Measurements from ENCODE around the gene CSTA.

Gene CSTA

DNA sequence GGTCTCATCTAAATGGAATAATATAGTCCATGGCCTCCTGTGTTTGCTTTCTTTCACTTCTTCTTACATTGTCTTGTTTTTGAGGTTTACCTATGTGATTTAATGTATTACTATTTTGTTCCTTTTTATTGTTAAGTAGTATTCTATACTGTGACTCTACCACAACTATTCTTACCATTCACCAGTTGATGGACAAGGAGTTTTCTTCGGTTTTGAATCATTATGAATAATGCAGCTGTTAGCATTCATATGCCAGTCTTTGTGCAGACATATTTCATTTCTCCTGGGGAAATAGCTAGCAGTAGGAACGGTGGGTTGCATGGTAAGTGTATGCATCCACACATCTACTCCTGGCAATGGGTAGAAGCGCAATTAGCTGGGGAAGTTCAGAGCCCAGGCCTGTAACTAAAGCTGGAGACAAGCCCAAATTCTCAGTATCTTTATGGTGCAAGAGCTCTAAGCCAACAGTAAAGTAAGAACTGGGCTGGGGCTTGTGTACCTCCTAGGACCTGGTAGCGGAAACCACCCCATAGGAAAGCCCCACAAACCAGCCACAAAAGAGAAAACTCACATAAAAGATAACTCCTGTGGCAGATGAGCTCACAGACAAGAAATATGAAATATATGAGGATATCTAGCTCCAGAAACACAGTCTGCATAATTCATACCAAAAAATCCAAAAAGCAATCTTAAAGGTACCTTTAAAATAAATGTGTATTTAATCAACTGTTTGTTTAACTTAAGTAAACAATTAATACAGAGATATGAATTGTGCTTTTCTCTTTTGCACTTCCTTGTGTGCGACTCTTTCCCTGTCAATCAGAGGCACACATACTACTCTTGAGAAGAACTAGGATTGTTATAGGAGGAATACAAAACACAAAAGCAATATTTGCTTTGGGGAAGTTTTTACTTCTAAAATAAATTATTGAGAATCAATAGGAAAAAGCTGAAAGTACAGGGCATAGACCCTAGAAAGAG lies 2.7 kb upstream of the CSTA start:
- FAIRE-seq: no peak
- DNase-seq (ENCODE audit: low spot score): no peak

DNA sequence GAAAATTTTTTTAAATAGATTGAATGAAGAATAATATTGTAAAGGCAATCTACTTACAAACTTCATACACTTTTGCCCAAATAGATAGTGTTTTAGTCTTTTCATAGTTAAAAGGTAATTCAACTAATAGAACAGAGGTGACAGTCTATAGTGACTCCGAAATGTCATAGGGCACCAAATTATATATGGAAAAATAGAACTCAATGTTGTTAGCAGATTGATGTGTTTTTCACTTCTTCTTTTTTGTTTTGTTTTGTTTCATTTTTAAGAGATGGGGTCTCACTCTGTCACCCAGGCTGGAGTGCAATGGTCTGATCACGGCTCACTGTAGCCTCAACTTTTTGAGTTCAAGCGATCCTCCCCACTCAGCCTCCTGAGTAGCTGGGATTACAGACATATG lies 721 bp downstream of the CSTA start:
- DNase-seq (ENCODE audit: low spot score) (no peak), FAIRE-seq (no peak)

DNA sequence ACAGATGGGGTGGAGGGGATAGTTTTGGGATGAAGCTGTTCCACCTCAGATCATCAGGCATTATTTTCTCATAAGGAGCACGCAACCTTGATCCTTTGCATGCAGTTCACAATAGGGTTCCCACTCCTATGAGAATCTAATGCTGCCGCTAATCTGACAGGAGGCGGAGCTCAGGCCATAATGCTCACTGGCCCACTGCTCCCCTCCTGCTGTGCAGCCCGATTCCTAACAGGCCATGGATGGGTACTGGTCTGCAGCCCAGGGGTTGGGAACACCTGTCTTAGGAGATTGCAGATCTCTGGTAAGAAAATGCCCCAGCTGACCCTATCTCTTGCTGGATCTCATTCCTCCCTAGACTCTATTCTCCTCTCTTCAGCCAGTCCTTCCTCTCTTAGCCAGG lies 6.8 kb downstream of the CSTA start:
- FAIRE-seq: no peak
- no peak for DNase-seq (ENCODE audit: low spot score)

DNA sequence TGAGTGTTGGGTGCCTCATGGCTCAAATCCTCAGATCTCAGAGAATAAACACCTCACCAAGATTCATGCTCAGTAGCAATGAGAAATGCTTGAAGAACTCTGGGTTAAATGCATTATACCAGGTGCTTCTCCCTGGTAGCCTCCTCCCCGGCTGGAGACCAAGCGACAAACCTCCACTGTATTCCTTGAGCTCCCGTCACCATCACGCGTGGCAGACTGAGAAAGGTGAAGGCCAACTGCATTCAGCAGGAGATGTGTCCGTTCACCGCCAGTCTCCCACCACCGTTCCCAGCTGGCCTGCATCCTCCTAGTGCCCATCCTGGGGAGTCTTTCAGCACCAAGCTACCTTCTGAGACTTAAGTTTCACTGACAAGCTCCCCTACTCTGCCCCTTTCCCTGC lies 7.5 kb downstream of the CSTA start:
- no peak for DNase-seq (ENCODE audit: low spot score)
- FAIRE-seq: no peak

DNA sequence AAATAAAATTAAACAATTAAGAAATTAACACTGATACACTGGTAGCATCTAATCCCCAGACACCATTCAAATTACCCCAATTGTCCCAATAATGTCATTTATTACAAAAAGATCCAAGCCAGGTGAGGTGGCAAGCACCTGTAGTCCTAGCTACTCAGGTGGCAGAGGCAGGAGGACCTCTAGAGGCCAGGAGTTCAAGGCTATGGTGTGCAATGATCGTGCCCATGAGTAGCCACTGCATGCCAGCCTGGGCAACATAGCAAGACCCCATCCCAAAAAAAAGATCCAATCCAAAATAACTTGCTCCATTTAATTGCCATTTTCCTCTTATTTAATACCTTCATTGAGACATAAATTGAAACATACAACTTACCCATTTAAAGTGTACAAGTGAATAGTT lies 17.8 kb downstream of the CSTA start:
- FAIRE-seq: no peak
- DNase-seq (ENCODE audit: low spot score): no peak

DNA sequence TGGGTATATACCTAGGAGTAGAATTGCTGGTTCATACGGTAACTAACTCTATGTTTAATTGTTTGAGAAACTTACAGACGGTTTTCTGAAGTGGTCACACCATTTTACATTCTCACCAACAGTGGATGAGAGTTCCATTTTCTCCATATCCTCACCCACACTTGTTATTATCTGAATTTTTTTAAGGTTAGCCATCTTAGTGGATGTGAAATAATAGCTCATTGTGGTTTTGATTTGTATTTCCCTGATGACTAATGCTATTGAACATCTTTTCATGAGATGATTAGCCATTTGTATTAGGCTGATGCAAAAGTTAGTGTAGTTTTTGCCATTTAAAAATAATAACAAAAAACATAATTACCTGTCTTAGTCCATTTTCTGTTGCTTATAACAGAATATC lies 18.6 kb downstream of the CSTA start:
- no peak for DNase-seq (ENCODE audit: low spot score)
- no peak for FAIRE-seq

DNA sequence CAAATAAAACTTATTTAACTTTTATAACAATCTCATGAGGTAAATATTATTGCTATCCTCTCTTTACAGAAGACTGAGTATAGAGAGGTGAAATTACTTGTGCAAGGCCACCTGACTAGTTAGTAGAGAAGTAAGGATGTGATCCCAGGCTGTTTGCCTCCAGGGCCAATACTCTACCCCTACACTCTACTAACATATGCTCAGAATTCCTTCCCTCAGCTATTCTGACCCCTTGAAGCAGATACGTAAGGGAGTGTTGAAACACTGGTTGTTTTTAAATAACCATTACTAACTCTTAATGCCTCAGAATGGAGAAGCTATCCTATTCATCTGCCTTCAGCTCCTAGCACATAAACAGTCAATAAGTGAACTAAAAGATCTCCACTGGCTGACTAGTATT lies 24.1 kb downstream of the CSTA start:
- no peak for FAIRE-seq

DNA sequence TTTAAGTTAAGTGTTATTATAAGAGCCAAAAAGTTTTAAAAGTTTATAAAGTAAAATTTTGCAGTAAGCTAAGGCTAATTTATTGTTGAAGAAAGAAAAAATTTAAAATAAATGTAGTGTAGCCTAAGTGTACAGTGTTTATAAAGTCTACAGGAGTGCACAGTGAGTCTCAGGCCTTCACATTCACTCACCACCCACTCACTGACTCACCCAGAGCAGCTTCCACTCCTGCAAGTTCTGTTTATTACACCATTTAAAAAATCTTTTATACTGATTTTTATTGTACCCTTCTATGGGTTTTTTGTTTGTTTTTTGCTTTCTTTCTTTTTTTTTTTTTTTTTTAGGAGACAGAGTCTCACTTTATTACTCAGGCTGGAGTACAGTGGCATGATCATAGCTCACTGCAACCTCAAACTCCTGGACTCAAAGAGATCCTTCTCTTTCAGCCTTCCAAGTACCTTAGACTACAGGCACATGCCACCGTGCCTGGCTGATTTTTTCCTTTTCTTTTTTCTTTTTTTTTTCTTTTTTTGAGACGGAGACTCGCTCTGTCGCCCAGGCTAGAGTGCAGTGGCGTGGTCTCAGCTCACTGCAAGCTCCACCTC lies 25.9 kb downstream of the CSTA start:
- no peak for FAIRE-seq
- DNase-seq (ENCODE audit: low spot score): no peak

More for the DNA sequence above, 24.1 kb downstream of the CSTA start:
- no peak for DNase-seq (ENCODE audit: low spot score)

DNA sequence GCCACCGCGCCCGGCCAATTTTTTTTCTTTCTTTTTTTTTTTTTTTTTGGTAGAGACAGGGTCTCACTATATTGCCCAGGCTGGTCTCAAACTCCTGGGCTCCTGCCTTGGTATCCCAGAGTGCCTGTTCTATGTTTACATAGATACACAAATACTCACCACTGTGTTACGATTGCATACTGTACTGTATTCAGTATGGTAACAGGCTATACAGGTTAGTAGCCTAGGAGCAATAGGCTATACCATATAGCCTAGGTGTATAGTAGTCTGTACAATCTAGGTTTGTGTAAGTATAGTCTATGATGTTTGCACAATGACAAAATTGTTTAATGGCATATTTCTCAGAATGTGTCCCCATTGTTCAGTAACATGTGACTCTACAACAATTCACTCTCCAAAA lies 26.6 kb downstream of the CSTA start:
- no peak for DNase-seq (ENCODE audit: low spot score)
- FAIRE-seq: no peak

DNA sequence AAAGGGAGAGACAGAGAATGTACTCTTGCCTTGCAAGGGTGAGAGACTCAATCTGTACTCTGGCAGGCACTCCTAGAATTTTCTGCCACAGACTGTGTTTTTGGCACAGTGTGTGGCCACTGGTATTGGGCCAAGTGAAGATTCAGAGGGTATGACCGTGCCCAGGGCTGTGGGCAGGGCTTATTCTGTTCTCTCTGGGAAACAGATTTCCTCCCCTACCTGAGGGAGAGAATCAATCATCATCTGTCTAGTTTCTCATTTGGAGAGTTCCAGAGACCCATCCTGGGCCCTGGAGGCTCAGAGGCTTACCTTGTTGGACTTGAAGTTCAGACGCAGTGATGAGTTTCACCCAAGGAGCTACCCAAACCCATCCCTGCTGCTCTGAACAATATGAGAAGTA lies 28.2 kb downstream of the CSTA start:
- FAIRE-seq (no peak), DNase-seq (ENCODE audit: low spot score) (no peak)

DNA sequence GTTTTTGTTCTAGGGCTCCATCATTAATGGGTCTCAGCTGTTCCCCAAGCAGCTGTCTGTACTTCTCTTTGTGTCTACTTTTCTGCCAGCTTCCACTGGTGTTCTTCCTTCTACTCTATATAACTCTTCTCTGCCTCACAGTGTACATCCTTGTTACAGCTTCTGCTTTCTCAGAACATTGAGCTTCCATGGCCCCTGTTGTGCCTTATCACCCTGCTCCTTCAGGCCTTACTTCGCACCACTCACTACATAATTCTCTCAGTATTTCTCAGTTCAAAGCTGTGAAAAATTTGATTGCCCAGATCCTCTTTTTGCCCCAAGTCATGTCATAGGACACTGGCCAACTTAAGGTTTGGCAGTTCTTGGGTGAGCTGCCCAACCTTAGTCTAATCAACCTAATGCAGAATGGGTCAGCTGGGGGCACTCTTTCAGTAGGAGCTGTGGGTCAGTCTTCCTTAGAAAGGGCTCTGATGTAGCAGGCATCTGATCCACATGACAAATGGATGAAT lies 28.9 kb downstream of the CSTA start:
- DNase-seq (ENCODE audit: low spot score): no peak

DNA sequence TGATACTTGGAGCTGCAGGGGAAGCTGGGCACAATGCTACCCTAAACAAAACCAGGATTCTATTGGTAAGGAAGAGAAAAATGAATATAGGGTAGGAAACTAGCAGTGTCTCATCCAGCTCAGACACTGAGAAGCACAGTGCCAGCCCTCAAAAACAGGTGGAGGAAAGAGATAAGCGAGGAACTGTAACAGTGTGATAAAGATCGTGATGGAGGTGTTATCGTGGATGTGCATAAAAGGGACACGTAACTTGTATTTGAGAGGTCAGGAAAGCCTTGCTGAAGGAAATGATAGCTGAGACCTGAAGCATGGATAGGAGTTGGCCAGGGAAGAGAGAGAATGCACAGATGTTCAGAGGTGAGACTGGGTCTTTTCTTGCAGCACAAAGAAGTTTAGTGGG lies 30.6 kb downstream of the CSTA start:
- FAIRE-seq: no peak
- no peak for DNase-seq (ENCODE audit: low spot score)

More for the DNA sequence above, 28.9 kb downstream of the CSTA start:
- no peak for FAIRE-seq

DNA sequence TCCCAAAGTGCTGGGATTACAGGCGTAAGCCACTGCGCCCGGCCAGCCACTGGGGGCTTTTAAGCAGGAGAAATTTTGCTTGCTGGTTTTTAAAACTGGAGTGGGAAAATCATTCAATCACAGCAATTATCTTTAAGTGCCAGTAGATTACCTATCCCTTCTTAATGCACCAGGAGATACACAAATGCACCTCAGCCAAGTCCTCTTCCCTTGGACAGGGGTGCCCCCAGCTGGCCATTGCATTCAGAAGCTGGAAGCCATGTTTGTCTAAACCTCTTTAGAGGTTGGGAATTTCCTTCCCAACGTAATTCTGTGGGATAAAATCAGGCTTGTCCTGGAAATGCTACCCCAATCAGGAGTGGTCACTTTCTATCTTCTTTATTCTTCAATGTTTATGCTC lies 31.4 kb downstream of the CSTA start:
- FAIRE-seq (no peak), DNase-seq (ENCODE audit: low spot score) (no peak)

DNA sequence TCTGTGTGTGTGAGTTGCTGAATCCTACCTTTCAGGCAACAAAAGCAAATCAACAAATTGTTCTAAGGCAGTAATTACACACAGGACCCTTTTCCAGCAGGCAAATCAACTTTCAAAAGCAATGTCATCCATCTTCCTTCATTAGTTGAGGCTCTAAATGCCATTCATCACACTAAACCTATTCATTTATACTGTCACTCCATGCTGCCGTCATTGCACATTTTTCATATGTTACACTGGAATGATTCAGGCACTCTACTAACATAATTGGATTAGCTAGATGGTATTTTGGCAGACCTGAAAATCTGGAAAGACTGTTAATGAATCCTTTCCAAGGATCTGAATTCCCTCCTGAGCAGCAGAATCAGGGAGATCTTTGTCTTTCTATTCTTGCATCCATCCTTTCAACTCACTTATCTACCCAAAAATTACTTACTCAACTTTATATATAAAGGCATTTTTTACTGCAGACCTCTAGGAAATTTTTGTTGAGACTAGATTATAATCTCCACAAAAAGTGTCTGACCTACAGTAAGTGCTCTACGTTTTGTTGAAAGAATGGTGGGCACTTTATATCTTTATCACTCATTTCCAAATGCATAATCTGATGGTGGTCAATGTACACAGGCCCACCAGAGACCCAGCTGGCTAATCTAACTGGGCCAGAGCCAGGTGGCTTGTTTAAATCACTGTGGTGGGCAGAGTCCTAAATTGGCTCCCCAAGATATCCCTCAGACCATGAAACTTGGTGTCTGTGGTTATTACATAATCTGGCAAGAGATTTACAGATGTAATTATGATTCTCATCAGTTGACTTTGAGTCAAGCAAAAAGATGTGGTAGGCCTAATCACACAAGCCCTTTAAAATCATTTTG lies 33.0 kb downstream of the CSTA start:
- no peak for FAIRE-seq
- no peak for DNase-seq (ENCODE audit: low spot score)

DNA sequence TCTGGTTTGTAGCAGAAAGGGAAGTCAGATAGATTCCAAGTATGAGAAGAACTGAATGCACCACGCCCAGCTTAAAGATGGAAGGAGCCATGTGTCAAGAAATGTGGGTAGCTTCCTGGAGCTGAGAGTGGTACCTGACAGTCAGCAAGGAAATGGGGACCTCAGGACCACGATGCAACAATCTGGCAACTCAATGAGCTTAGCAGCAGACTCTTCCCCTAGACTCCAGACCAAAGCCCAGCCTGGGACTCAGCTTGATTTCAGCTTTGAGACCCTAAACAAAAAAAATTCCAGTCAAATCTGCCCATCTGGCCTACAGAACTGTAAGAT lies 33.6 kb downstream of the CSTA start:
- no peak for DNase-seq (ENCODE audit: low spot score)
- FAIRE-seq: no peak

DNA sequence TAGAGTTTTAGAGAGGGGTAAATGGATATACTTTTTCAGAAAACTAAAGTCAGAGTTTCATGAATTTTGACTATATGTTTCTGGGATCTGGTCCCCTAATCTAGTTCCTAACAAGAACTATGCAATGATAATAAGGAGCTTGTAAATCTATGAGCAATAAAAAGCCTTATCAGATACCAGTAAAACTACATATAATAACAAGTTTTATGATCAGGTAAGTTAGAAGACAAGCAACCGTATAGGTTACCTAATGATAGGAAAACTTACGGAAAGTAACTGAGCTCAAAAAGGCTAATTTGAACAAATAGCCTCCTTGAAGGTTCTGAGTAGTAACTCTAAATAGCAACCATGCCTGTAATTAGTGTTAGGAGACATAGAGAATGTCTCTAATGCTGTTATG lies 37.0 kb downstream of the CSTA start:
- FAIRE-seq (no peak), DNase-seq (ENCODE audit: low spot score) (no peak)

DNA sequence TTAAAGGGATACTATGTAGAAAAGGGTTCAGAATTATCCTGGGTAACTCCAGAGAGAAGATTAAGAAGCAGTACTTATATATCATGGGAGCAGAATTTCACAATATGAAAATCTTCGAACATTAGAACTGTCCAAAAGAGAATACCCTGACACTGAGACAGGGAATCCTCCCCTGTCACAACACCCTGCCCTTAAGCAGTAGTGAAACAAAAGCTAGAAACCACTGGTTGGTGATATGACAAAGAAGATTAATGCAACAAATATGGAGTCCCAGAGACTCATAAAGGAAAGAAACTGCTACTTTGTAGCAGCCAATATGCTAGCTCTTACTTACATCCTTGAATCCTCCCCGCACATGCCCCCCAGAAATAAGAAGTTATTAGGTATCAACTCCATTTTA lies 39.4 kb downstream of the CSTA start:
- FAIRE-seq (no peak), DNase-seq (ENCODE audit: low spot score) (no peak)

DNA sequence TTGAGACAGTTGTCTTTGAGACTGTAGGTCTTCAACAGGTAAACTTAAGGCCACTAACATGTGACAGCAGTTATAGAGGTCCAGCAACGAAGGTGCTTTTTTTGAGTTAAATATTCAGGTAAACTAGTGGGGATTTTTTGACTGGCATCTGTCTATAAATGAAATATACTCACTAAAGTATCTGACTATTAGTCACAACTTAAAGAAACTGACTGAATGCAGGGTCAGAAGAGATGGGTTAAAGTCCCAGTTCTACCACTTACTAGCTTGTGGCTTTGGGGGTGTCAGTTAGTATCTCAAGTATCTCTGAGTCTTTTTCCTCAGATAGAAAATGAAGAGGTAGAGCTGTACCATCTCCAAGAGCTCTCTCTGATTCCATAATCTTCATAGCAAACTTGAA lies 40.0 kb downstream of the CSTA start:
- DNase-seq (ENCODE audit: low spot score): no peak
- no peak for FAIRE-seq

DNA sequence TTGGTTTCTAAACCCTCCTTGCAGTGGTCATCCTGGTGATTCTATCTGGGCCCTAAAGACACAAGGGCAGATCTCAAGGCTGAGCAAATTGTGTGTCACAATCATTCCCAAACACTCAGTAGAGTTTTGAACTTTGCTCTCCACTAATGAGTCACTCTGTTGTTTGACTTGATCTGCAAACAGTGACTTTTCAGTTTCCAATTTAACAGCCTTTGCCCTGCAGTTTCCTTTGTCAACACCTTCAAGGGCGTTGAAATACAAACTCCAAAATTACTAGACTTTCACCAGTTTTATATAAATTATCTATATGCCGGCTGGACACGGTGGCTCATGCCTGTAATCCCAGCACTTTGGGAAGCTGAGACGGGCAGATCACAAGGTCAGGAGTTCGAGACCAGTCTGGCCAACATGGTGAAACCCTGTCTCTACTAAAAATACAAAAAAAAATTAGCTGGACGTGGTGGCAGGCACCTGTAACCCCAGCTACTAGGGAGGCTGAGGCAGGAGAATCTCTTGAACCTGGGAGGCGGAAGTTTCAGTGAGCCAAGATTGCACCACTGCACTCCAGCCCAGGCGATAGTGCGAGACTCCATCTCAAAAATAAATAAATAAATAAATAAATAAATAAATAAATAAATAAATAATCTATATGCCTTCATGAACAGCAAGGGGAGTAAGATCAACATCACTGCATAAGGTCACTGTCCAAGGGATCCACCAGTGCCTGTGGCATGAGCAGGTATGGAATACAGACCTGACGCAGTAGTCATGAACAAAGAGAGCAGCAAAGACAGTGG lies 40.7 kb downstream of the CSTA start:
- peak; percentile 87 for FAIRE-seq

DNA sequence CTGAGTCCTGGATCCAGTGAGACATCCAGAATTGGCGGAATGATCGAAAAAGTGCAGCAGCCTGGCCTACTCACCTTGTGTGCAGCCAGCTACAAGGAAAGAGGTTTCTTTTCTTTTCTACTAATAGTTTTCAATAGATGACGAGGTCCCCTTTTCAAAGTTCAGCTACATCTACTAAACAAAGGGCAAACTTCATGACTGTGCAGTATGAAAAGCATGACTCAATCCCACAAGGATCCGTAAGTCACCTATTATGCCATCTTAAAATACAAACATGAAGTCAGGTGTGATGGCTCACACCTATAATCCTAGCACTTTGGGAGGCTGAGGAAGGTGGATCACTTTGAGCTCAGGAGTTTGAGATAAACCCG lies 41.3 kb downstream of the CSTA start:
- DNase-seq (ENCODE audit: low spot score) (peak; percentile 11), FAIRE-seq (no peak)

More for the DNA sequence above, 40.7 kb downstream of the CSTA start:
- DNase-seq (ENCODE audit: low spot score): peak; percentile 72

DNA sequence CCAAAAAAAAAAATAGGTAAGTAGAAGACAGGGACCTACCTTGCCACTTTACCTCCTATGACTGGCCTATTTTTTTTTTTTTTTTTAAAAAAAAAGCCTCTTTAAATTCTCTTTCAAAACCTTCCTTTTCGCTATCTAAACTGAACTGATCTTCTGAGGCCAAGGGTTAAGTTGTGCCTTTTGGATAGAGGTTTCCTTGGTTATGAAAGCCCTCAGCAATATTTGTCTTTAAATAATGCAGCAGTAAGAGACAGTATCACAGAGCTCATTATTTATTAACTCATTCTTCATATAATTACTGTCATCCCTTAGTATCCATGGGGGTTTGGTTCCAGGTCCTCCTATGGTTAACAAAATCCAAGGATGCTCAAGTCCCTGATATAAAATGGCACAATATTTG lies 49.0 kb downstream of the CSTA start:
- DNase-seq (ENCODE audit: low spot score) (no peak), FAIRE-seq (no peak)

All from RCC 7860 (cell line).